Renal cortical epithelial cell (primary cell): ENCODE results near the gene GOLGA8J. TPM values are rescaled to one million over a fixed set of nuclear protein-coding genes. Genes with fewer than 3 reads are reported as not detected.
A peak's percentile ranks its signal among the peaks of the same experiment; 100 is the strongest.
"Not testable (repeated sequence)": the region's sequence is repeated elsewhere in the genome, so short reads cannot be mapped to it uniquely, and the experiment has no call there.

Experiments
- DNase-seq: peaks from one replicate; pipeline ENCODE4 v3.0.0-alpha.2; 2011; ENCODE audit warnings: low read depth
- total RNA-seq: library from RNA; depleted of rRNA; stranded (reverse); fragments of >200 nt; gene quantifications from 2 replicates; pipeline ENCODE4 v1.2.3, GENCODE V29; 2014

The GOLGA8J gene
- total RNA-seq, 1 donor from 2014 or later: 0.10 TPM

DNA sequence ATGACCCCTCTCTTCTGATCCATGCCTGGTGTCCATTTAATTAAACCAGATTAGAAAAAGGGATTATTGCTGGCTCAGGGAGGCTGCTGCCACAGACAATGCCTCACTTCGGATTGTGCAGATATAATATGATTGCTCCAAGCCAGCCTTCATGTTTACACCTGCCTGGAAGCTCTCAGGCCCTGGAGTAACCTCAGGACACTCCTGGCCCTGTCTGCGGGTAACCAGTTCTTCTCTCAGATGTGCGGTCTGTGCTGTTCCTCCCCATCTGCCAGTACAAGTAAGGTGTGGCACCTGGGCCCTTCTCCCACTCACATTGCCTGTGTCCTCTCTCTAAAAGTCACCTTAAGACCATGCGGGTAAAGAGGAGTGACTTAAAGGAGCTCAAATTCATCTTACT lies 8.8 kb upstream of the GOLGA8J start:
- DNase-seq: no peak

GRCh38 chr15:30080816-30081215 lies 1.9 kb upstream of the GOLGA8J start:
- DNase-seq: peak; percentile 90

DNA sequence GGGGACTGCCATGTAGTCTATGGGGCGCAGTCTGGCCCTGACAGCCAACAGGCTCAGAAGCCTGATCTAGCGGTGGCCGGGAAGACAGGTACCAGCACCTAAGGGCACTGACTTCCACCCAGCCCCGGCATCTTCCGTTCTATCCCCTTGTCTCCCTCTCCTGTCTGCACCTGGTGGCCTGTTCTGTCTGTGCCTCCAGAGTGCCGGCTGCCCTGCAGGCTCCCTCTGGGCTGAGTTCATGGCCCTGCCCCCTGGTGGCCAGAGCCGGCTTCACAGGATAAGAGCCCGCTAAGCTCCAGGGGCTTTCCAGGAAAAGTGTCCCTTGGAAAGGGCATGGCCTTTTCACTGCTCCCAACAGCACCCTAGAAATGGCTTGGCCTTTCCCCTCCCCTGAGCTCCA lies 15.1 kb downstream of the GOLGA8J start:
- not testable (repeated sequence) for DNase-seq

- DNase-seq: not testable (repeated sequence)
Observed at GRCh38 chr15:30102890-30103289, 20.1 kb downstream of the GOLGA8J start.

DNA sequence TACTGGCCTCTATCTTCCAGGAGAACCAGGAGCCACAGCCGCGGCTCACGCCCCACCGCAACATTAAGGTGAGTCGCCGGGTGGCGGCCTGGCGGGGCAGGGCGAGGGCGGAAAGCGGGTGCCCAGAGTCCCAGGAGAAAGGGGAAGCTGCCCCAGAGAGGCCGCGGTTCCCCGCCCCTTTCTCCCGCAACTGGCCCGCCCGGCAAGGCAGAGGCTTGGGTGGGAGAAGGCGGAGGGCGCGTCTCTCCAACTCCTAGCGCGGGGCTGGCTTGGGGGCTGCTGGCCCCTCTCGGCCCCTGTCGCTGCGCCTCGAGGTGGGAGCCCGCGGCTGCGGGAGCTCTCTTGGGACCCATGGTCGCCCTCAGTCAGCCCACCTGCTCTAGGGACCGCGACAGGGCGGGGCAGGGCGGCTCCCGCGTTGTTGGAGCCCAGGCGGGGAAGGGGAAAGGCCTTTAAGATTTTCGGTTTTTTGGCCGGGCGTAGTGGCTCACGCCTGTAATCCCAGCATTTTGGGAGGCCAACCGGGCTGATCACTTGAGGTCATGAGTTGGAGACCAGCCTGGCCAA lies 21.3 kb downstream of the GOLGA8J start:
- not testable (repeated sequence) for DNase-seq

DNA sequence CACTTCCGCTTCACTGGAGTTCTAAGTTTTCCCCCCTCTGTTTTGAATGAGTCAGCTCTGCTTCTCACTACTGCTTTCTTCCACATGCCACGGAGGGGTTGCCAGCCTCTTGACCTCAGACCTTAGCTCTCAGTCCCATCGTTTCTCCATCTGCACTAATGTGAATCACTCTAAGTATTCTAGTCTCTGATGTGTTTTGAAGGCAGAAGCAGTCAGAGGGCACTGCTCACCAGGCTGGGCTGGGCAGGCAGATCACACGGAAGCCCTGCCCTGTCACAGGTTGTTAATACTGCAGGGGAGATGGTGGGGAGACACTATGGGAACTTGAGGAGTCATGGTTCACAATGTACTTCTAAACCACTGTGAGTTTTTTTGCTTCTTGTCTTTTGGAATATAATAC lies 27.8 kb downstream of the GOLGA8J start:
- DNase-seq: not testable (repeated sequence)

DNA sequence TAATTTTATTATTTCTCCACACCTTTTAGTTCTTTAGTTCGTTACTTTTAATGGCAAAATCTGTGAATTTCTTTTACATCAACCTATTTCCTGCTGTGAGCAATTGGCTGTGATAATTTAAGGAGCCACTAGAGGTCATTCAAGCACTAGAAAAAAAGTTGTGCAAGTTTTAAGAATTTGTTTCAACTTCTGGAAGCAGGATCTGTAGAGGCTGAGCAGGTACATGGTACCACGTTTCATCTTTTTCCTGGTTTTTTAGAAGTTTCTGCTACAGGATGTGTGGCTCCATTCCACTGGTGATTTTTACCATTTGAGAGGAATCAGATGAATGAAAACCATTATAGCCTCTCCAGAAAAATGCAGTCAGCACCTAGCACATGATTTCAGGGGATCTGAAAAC lies 47.3 kb downstream of the GOLGA8J start:
- peak; percentile 10 for DNase-seq

DNA sequence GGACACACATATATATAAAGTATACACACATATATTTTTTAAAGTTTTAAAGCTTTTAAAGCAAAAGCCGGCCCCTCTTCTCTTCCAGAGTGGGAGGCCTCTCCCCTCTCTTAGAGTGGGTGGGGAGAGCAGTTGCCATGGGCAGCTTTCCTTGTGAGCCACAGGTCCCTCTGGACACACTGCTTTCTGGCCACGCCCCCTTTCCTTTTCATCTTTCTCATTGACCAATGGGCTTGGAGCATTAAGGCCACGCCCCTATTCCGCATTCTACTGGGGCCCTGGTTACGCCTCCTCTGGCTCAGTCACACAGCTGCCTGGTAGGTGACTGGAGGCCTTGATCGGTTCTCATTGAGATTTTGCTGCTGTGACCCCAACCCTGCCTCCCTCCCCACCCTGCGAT lies 52.0 kb downstream of the GOLGA8J start, which contains the start of gene GOLGA8T:
Gene GOLGA8T, plus strand, starts transcription at position 301 of the 400 bp plus-strand sequence. Its CDS starts 98 bp downstream, at position 399.
- not testable (repeated sequence) for DNase-seq

Other genes starting within 250 kb of the GOLGA8J start
- 0.30 TPM in 1 of 2 replicates, not detected in the other for gene GOLGA8T, start 52.1 kb downstream of the GOLGA8J start, total RNA-seq